ENCODE measurements around the gene GZMA. TPM values are rescaled to one million over a fixed set of nuclear protein-coding genes. Genes with fewer than 3 reads are reported as not detected.

The GZMA gene
- total and polyA plus RNA-seq, 2 donors (not counting 1 experiment from before 2014, with no cell fraction given): 1.0 TPM; not detected in 1

- Histone ChIP-seq H2AFZ (ENCODE audit: insufficient read depth, low read depth, low read length, poor library complexity, severe bottlenecking) (no peak overlapping the region), H3K79me2 (ENCODE audit: control insufficient read depth, insufficient read depth, low read length) (no peaks in the 10 kb centered on the region), H3K9ac (ENCODE audit: low read length) (no peak overlapping the region), H3K4me1 (ENCODE audit: control insufficient read depth in 2 of 2, insufficient read depth in 2 of 2, low read length in 2 of 2) (no peaks in the 10 kb centered on the region), H3K4me2 (replicated peaks; ENCODE audit: low read depth, low read length, poor library complexity, severe bottlenecking) (no peak overlapping the region), H3K36me3 (replicated peaks in 1 of 2; ENCODE audit: control extremely low read depth in 1 of 2, control insufficient read depth in 1 of 2, extremely low read depth in 1 of 2, insufficient read depth in 2 of 2, low read length in 1 of 2) (no peaks in the 10 kb centered on the region), H3K27ac (ENCODE audit: low read length in 2 of 2) (no peak overlapping the region), H3K9me3 (ENCODE audit: control extremely low read depth in 1 of 3, control insufficient read depth in 2 of 3, insufficient read depth in 1 of 3, low read length in 2 of 3) (peaks cover 0 to 4% (median 2%) of the 10 kb centered on the region in 3 donors), H4K20me1 (ENCODE audit: control insufficient read depth, insufficient read depth, low read length, poor library complexity, severe bottlenecking) (no peaks in the 10 kb centered on the region), H3K4me3 (ENCODE audit: control extremely low read depth in 1 of 5, extremely low read depth in 1 of 5, insufficient read depth in 1 of 5, low read depth in 2 of 5, low read length in 4 of 5) (no peak overlapping the region), H3K27me3 (replicated peaks in 1 of 4; ENCODE audit: control extremely low read depth in 1 of 4, control insufficient read depth in 3 of 4, insufficient read depth in 4 of 4, low read length in 3 of 4) (no peaks in the 10 kb centered on the region)
- WGBS (ENCODE audit: insufficient coverage): 94% methylated on average over 3 of the region's 5 CpGs
- no peaks in the 10 kb centered on the region for H3K4me1 Mint-ChIP-seq
- peaks cover 27% of the 10 kb centered on the region for H3K27me3 Mint-ChIP-seq
- DNase-seq (no peak), ATAC-seq (ENCODE audit: low read depth) (no peak)
- no peak overlapping the region for H3K4me3 Mint-ChIP-seq
- no peak overlapping the region for H3K27ac Mint-ChIP-seq
- ChIA-PET POLR2A (no interaction called here), CTCF (no interaction called here)
- TF ChIP-seq CTCF (IDR thresholded peaks at IDR 0.05): no peak
- H3K9me3 Mint-ChIP-seq (ENCODE audit: insufficient read depth): peaks cover 8% of the 10 kb centered on the region
- intact Hi-C loops (cut with micrococcal nuclease): no loop called here
These were observed 31.7 kb downstream of the GZMA start for GRCh38 chr5:55134053-55134722.

GRCh38 chr5:55136521-55136920 lies 34.1 kb downstream of the GZMA start:
- ChIA-PET CTCF (no interaction called here), POLR2A (no interaction called here)
- no peaks in the 10 kb centered on the region for H4K20me1 ChIP-seq (ENCODE audit: control insufficient read depth, insufficient read depth, low read length, poor library complexity, severe bottlenecking)
- H3K27me3 ChIP-seq (replicated peaks in 1 of 4; ENCODE audit: control extremely low read depth in 1 of 4, control insufficient read depth in 3 of 4, insufficient read depth in 4 of 4, low read length in 3 of 4): no peaks in the 10 kb centered on the region
- H3K4me1 ChIP-seq (ENCODE audit: control insufficient read depth in 2 of 2, insufficient read depth in 2 of 2, low read length in 2 of 2): no peaks in the 10 kb centered on the region
- H3K9me3 ChIP-seq (ENCODE audit: control extremely low read depth in 1 of 3, control insufficient read depth in 2 of 3, insufficient read depth in 1 of 3, low read length in 2 of 3): no peaks in the 10 kb centered on the region
- Mint-ChIP-seq H3K4me3 (no peak overlapping the region), H3K4me1 (no peaks in the 10 kb centered on the region), H3K27me3 (peaks cover 21% of the 10 kb centered on the region), H3K27ac (no peak overlapping the region), H3K9me3 (ENCODE audit: insufficient read depth) (no peaks in the 10 kb centered on the region)
- H3K36me3 ChIP-seq (replicated peaks in 1 of 2; ENCODE audit: control extremely low read depth in 1 of 2, control insufficient read depth in 1 of 2, extremely low read depth in 1 of 2, insufficient read depth in 2 of 2, low read length in 1 of 2): no peaks in the 10 kb centered on the region
- no peak for ATAC-seq (ENCODE audit: low read depth)
- no peak overlapping the region for H3K27ac ChIP-seq (ENCODE audit: low read length in 2 of 2)
- H3K4me2 ChIP-seq (replicated peaks; ENCODE audit: low read depth, low read length, poor library complexity, severe bottlenecking): no peak overlapping the region
- no peaks in the 10 kb centered on the region for H3K79me2 ChIP-seq (ENCODE audit: control insufficient read depth, insufficient read depth, low read length)
- intact Hi-C loops (cut with micrococcal nuclease): no loop called here
- DNase-seq: no peak
- H2AFZ ChIP-seq (ENCODE audit: insufficient read depth, low read depth, low read length, poor library complexity, severe bottlenecking): no peak overlapping the region
- H3K4me3 ChIP-seq (ENCODE audit: control extremely low read depth in 1 of 5, extremely low read depth in 1 of 5, insufficient read depth in 1 of 5, low read depth in 2 of 5, low read length in 4 of 5): no peak overlapping the region
- no peak overlapping the region for H3K9ac ChIP-seq (ENCODE audit: low read length)
- TF ChIP-seq CTCF (IDR thresholded peaks at IDR 0.05) (no peak), EZH2 (IDR thresholded peaks at IDR 0.05; ENCODE audit: borderline replicate concordance, insufficient read depth, low read depth, low read length, poor library complexity, severe bottlenecking) (no peak)
- WGBS (ENCODE audit: insufficient coverage): 80% methylated on average over 1 of the region's 3 CpGs
